Tracheal epithelial cell (primary cell): ENCODE data around the gene COX18. TPM values are rescaled to one million over a fixed set of nuclear protein-coding genes. Genes with fewer than 3 reads are reported as not detected.

Source experiments
- total RNA-seq: library from RNA; depleted of rRNA; stranded (reverse); fragments of >200 nt; gene quantifications from 2 replicates; pipeline ENCODE4 v1.2.1, GENCODE V29; 2014

Gene COX18, protein sequence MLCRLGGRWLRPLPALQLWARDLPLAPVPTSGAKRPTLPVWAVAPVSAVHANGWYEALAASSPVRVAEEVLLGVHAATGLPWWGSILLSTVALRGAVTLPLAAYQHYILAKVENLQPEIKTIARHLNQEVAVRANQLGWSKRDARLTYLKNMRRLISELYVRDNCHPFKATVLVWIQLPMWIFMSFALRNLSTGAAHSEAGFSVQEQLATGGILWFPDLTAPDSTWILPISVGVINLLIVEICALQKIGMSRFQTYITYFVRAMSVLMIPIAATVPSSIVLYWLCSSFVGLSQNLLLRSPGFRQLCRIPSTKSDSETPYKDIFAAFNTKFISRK
- 27.7 and 32.5 TPM in 2 replicates for total RNA-seq

DNA sequence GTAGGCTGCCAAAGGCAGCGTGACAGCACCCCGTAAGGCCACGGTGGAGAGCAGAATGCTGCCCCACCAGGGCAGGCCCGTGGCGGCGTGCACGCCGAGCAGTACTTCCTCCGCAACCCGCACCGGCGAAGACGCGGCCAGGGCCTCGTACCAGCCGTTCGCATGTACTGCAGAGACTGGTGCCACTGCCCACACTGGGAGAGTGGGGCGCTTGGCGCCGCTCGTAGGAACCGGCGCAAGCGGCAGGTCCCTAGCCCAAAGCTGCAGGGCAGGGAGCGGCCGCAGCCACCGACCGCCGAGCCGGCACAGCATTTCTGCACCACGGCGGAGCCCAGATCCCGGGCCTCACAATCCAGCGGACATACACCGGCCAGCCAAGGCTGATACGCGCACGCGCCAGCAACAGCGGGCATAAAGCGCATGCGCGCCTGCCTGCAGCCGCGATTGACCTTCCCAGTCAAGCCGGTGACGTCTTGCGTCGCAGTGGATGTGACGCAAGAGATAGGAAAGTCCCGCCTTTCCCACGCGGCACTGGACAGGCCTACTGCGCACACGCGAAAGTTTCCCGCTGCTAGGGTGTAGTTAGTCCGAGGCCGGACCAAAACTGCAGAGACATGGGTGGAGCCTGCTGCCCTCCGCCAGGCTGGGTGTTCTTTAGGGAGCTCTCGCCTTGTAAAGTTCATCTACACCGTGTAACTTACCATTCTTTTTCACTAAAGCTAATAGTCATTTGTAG is at the start of gene COX18:
TSS of gene COX18 (minus strand) at position 379 of the 736 bp plus-strand sequence. CDS start at position 312, 67 bp downstream.

Other genes starting within 250 kb of the COX18 start
- 36.4 and 42.7 TPM in 2 replicates for gene ANKRD17, start 189.1 kb upstream of the COX18 start, total RNA-seq